H1 (cell line): ENCODE results near the gene CCNT1. TPM values are rescaled to one million over a fixed set of nuclear protein-coding genes. Genes with fewer than 3 reads are reported as not detected.

Source experiments
- CTCF ChIA-PET: fragments of 300-600 bp; sonication (Branson Sonifier 250); formaldehyde crosslinking; loops from one replicate; lab custom pipeline; 2021; ENCODE audit not compliant: partially characterized antibody; lab: Charles Lee
- POLR2A ChIA-PET: fragments of 300-600 bp; sonication (Branson Sonifier 250); formaldehyde crosslinking; loops from one replicate; lab custom pipeline; 2021; ENCODE audit warnings: inconsistent platforms; ENCODE audit not compliant: partially characterized antibody; lab: Charles Lee
- DNase-seq, 2 experiments: peaks; one replicate each; pipeline versions ENCODE4 v3.0.0 to v3.0.0-alpha.2; 2010 to 2022; ENCODE audit warnings: low spot score in 2 of 2, low read depth in 1 of 2, mixed read lengths in 1 of 2
- FAIRE-seq: peaks from 2 replicates; lab custom pipeline; 2011; peaks lifted over from hg19 to GRCh38; lab: Jason Lieb, UNC
- H2AFZ ChIP-seq: 2 replicates; pipeline ENCODE4 v1.8.1; 2012; ENCODE audit warnings: low read length, inconsistent platforms
- H2AK5ac ChIP-seq: 2 replicates; pipeline ENCODE4 v1.6.1; 2013; ENCODE audit warnings: low read depth, low read length
- H2BK120ac ChIP-seq: replicated peaks from 2 replicates; pipeline ENCODE3; 2013; ENCODE audit warnings: low read depth, low read length, inconsistent platforms
- H2BK12ac ChIP-seq: 2 replicates; pipeline ENCODE4 v1.6.1; 2013; ENCODE audit warnings: low read depth, low read length
- H2BK15ac ChIP-seq: 2 replicates; pipeline ENCODE4 v1.6.1; 2013; ENCODE audit warnings: low read length
- H2BK20ac ChIP-seq: 2 replicates; pipeline ENCODE4 v1.6.1; 2013; ENCODE audit warnings: low read length
- H2BK5ac ChIP-seq: 2 replicates; pipeline ENCODE4 v1.6.1; 2013; ENCODE audit warnings: low read depth, low read length
- H3K14ac ChIP-seq: 2 replicates; pipeline ENCODE4 v1.6.1; 2013; ENCODE audit warnings: inconsistent platforms; ENCODE audit not compliant: insufficient read length
- H3K18ac ChIP-seq: 2 replicates; pipeline ENCODE4 v1.6.1; 2013; ENCODE audit warnings: low read length; ENCODE audit errors: extremely low read depth
- H3K23ac ChIP-seq: 2 replicates; pipeline ENCODE4 v1.6.1; 2013; ENCODE audit warnings: inconsistent platforms; ENCODE audit not compliant: insufficient read length
- H3K23me2 ChIP-seq: 2 replicates; pipeline ENCODE4 v1.6.1; 2013; ENCODE audit warnings: low read depth, low read length
- H3K27ac ChIP-seq: 2 replicates; pipeline ENCODE4 v1.6.1; 2011; ENCODE audit warnings: low read depth, low read length, inconsistent platforms
- H3K27me3 ChIP-seq, 4 experiments: replicated peaks in 1 of 4; 1 replicate in 1 of 4; 2 replicates in 3 of 4; pipeline versions ENCODE4 v1.6.1 to v1.8.1; 2011 to 2013; ENCODE audit warnings: low read length in 3 of 4, mild to moderate bottlenecking in 3 of 4, inconsistent platforms in 2 of 4, mixed read lengths in 2 of 4, moderate library complexity in 1 of 4; ENCODE audit not compliant: control insufficient read depth in 3 of 4, insufficient read depth in 3 of 4; ENCODE audit errors: extremely low read depth in 1 of 4
- H3K36me3 ChIP-seq, 4 experiments: 2 replicates each; pipeline versions ENCODE4 v1.6.1 to v1.8.1; 2011 to 2013; ENCODE audit warnings: mild to moderate bottlenecking in 4 of 4, low read length in 3 of 4, moderate library complexity in 2 of 4, control low read depth in 1 of 4, inconsistent platforms in 1 of 4; ENCODE audit not compliant: insufficient read depth in 4 of 4, control insufficient read depth in 2 of 4
- H3K4ac ChIP-seq: replicated peaks from 2 replicates; pipeline ENCODE3; 2013; ENCODE audit warnings: low read length, low read depth, mixed read lengths, inconsistent platforms; ENCODE audit not compliant: insufficient read length
- H3K4me1 ChIP-seq, 4 experiments: replicated peaks in 1 of 4; 1 replicate in 1 of 4; 2 replicates in 3 of 4; pipeline versions ENCODE4 v1.6.1 to v1.8.1; 2011 to 2013; ENCODE audit warnings: low read length in 3 of 4, inconsistent platforms in 2 of 4, mixed read lengths in 1 of 4; ENCODE audit not compliant: insufficient read depth in 4 of 4, control insufficient read depth in 3 of 4
- H3K4me2 ChIP-seq, 2 experiments: 2 replicates each; pipeline versions ENCODE4 v1.6.1 to v1.8.1; 2011 to 2013; ENCODE audit warnings: low read depth in 2 of 2, low read length in 2 of 2, control low read depth in 1 of 2, inconsistent platforms in 1 of 2, mild to moderate bottlenecking in 1 of 2; ENCODE audit not compliant: insufficient read depth in 1 of 2
- H3K4me3 ChIP-seq, 4 experiments: fragments of 200-600, 300-600 bp in 1 of 4; sonication (generic), shearing (Covaris generic), sonication (Bioruptor Twin) in 1 of 4; 2 replicates each; pipeline versions ENCODE4 v1.5.1 to v1.8.1; 2011 to 2016; ENCODE audit warnings: low read length in 4 of 4, low read depth in 3 of 4, control low read depth in 2 of 4, inconsistent platforms in 2 of 4, mild to moderate bottlenecking in 2 of 4, mixed read lengths in 1 of 4, moderate library complexity in 1 of 4; ENCODE audit not compliant: insufficient read depth in 2 of 4; ENCODE audit errors: extremely low read depth in 1 of 4
- H3K56ac ChIP-seq: replicated peaks from 2 replicates; pipeline ENCODE3; 2013; ENCODE audit warnings: low read depth, mild to moderate bottlenecking, mixed read lengths, low read length, inconsistent platforms; ENCODE audit not compliant: insufficient read length
- H3K79me1 ChIP-seq: 2 replicates; pipeline ENCODE4 v1.6.1; 2013; ENCODE audit warnings: low read depth, low read length, control low read depth
- H3K79me2 ChIP-seq, 2 experiments: 2 replicates each; pipeline versions ENCODE4 v1.6.1 to v1.8.1; 2012 to 2013; ENCODE audit warnings: low read length in 2 of 2, mild to moderate bottlenecking in 2 of 2, inconsistent platforms in 1 of 2; ENCODE audit not compliant: insufficient read depth in 2 of 2, control insufficient read depth in 1 of 2
- H3K9ac ChIP-seq, 4 experiments: replicated peaks in 1 of 4; 1 replicate in 1 of 4; 2 replicates in 3 of 4; pipeline versions ENCODE4 v1.6.1 to v1.8.1; 2011 to 2013; ENCODE audit warnings: low read depth in 3 of 4, low read length in 3 of 4, control low read depth in 2 of 4, mild to moderate bottlenecking in 2 of 4, moderate library complexity in 2 of 4, inconsistent platforms in 1 of 4; ENCODE audit errors: extremely low read depth in 1 of 4
- H3K9me3 ChIP-seq, 2 experiments: 2 replicates each; pipeline versions ENCODE4 v1.6.1 to v1.8.1; 2012 to 2013; ENCODE audit warnings: mild to moderate bottlenecking in 2 of 2, moderate library complexity in 2 of 2, control low read depth in 1 of 2, inconsistent platforms in 1 of 2, low read depth in 1 of 2, low read length in 1 of 2, mixed read lengths in 1 of 2; ENCODE audit not compliant: insufficient read depth in 2 of 2
- H4K20me1 ChIP-seq, 2 experiments: replicated peaks in 1 of 2; 2 replicates each; pipeline versions ENCODE3 to v1.8.1; 2011 to 2013; ENCODE audit warnings: inconsistent platforms in 2 of 2, low read length in 2 of 2, mild to moderate bottlenecking in 1 of 2; ENCODE audit not compliant: insufficient read depth in 2 of 2, control insufficient read depth in 1 of 2
- H4K5ac ChIP-seq: 2 replicates; pipeline ENCODE4 v1.6.1; 2013; ENCODE audit warnings: low read length, low read depth, mixed read lengths, inconsistent platforms; ENCODE audit not compliant: insufficient read length
- H4K8ac ChIP-seq: 2 replicates; pipeline ENCODE4 v1.8.0; 2013; ENCODE audit warnings: mild to moderate bottlenecking, moderate library complexity, low read length, inconsistent platforms; ENCODE audit not compliant: insufficient read depth; ENCODE audit errors: extremely low read depth
- H4K91ac ChIP-seq: replicated peaks from 2 replicates; pipeline ENCODE3; 2013; ENCODE audit warnings: low read length, mixed read lengths, inconsistent platforms; ENCODE audit not compliant: insufficient read length
- ASH2L ChIP-seq: fragments of 200-600, 300-600 bp; sonication (generic); IDR thresholded peaks from one replicate; pipeline ENCODE4 v1.7.1; 2017; ENCODE audit warnings: low read length
- CBX5 ChIP-seq: fragments of 300-800, 300-1000 bp; sonication (generic); IDR thresholded peaks from 2 replicates; pipeline ENCODE4 v1.7.1; 2016; ENCODE audit warnings: antibody characterized with exemption, low read length, low read depth
- GTF2F1 ChIP-seq: IDR thresholded peaks from 2 replicates; pipeline ENCODE4 v1.6.1; 2012; ENCODE audit warnings: low read depth, low read length, improper control_type of control experiment, borderline replicate concordance
- HDAC2 ChIP-seq, 2 experiments: fragments of 300-600 bp in 1 of 2; sonication (generic) in 1 of 2; IDR thresholded peaks; 2 replicates each; pipeline ENCODE4 v1.6.1; 2011 to 2012; ENCODE audit warnings: low read depth in 2 of 2, low read length in 2 of 2, mild to moderate bottlenecking in 2 of 2, moderate library complexity in 2 of 2, borderline replicate concordance in 1 of 2, inconsistent platforms in 1 of 2
- KDM4A ChIP-seq: IDR thresholded peaks from one replicate; pipeline ENCODE4 v1.7.1; 2012; ENCODE audit warnings: low read depth, mild to moderate bottlenecking, moderate library complexity, low read length, inconsistent platforms; ENCODE audit not compliant: severe bottlenecking
- MAX ChIP-seq: IDR thresholded peaks from 2 replicates; pipeline ENCODE4 v1.6.1; 2012; ENCODE audit warnings: inconsistent platforms
- SP2 ChIP-seq: IDR thresholded peaks from 2 replicates; pipeline ENCODE4 v1.6.1; 2012; ENCODE audit warnings: mild to moderate bottlenecking, low read length, inconsistent platforms
- TAF7 ChIP-seq: optimal IDR thresholded peaks from 2 replicates; pipeline ENCODE3; 2011; ENCODE audit warnings: low read depth, mild to moderate bottlenecking, inconsistent platforms, low read length, moderate library complexity, borderline replicate concordance
- TCF12 ChIP-seq: IDR thresholded peaks from 2 replicates; pipeline ENCODE4 v1.6.1; 2011; ENCODE audit warnings: low read depth, mild to moderate bottlenecking, low read length
- YY1 ChIP-seq: IDR thresholded peaks from 2 replicates; pipeline ENCODE4 v1.6.1; 2011; ENCODE audit warnings: low read depth, mild to moderate bottlenecking, low read length
- ZNF274 ChIP-seq: IDR thresholded peaks from 2 replicates; pipeline ENCODE4 v1.7.0; 2012; ENCODE audit warnings: low read length, borderline replicate concordance; ENCODE audit errors: extremely low read depth
- WGBS, 2 experiments: shearing (Covaris generic) in 1 of 2; methylation state at CpG; one replicate each; pipeline versions ENCODE4 v1.1.6 to v1.1.7; 2013 to 2015; ENCODE audit warnings: low lambda C conversion rate in 2 of 2, mixed read lengths in 2 of 2, inconsistent platforms in 1 of 2, low coverage in 1 of 2, missing lambda C conversion rate in 1 of 2; ENCODE audit not compliant: insufficient replicate concordance in 2 of 2, insufficient coverage in 1 of 2, insufficient read length in 1 of 2; ENCODE audit errors: extremely low coverage in 1 of 2, missing lambda C conversion rate in 1 of 2; 5-methylcytosine and 5-hydroxymethylcytosine counted together
- polyA plus RNA-seq, 7 experiments: library from polyadenylated mRNA; depleted of rRNA in 3 of 7; stranded (reverse) in 5 of 7; unstranded in 2 of 7; fragments of >200 nt in 5 of 7; fragments of 200-250 nt in 2 of 7; gene quantifications; 1 replicate in 5 of 7; 2 replicates in 1 of 7; 4 replicates in 1 of 7; pipeline versions ENCODE4 v1.2.1 to v1.2.3, GENCODE V29; 2011 to 2013; ENCODE audit warnings: missing spikeins in 2 of 7, mixed read lengths in 2 of 7
- total RNA-seq: library from RNA; stranded (reverse); fragmentation: NEBNext Ultra II Directional; extraction: Animal tissue kit (Norgen Biotek cat#: 25700); gene quantifications from 2 replicates; pipeline ENCODE4 v1.2.1, GENCODE V29; 2021

CCNT1 gene
- total and polyA plus RNA-seq, 2 of the 8 experiments (the other 6 are each of a cell fraction or from before 2014, with no cell fraction given) = 13.2 to 45.9 TPM

GRCh38 chr12:48681710-48682532 is 34.6 kb downstream of the CCNT1 start, which contains the start of gene KANSL2:
Gene KANSL2 (minus strand): TSS chr12:48682238. CDS start chr12:48681632, 606 bp downstream.
- Histone ChIP-seq H3K79me1 (peaks cover 6% of the 10 kb centered on the region), H4K8ac (peak within 1 kb of the TSS; percentile 99), H2BK12ac (peak within 1 kb of the TSS; percentile 64), H3K4me1 (peaks cover 0 to 3% (median under 1%) of the 10 kb centered on the region in 4 experiments; a peak in 3 of 7 replicates), H4K5ac (peak within 1 kb of the TSS; percentile 93), H3K4ac (peak within 1 kb of the TSS; percentile 55), H3K36me3 (peaks cover 14 to 37% (median 28%) of the 10 kb centered on the region in 4 experiments), H3K27ac (peak within 1 kb of the TSS; percentile 96), H4K91ac (peak within 1 kb of the TSS; percentile 95), H3K56ac (peak within 1 kb of the TSS; percentile 93), H3K4me2 (peak within 1 kb of the TSS; percentile 95 to 96), H3K27me3 (no peaks in the 10 kb centered on the region), H3K79me2 (peaks cover 24 to 50% of the 10 kb centered on the region in 2 experiments), H3K4me3 (peak within 1 kb of the TSS; percentile 80 to 92 (median 86)), H3K9me3 (no peaks in the 10 kb centered on the region), H2AFZ (peak within 1 kb of the TSS; percentile 70; the same call in 1 of the 2 replicates), H3K18ac (peak within 1 kb of the TSS; percentile 79), H2BK5ac (peak within 1 kb of the TSS; percentile 97), H2AK5ac (peak within 1 kb of the TSS; percentile 83; the same call in 1 of the 2 replicates), H3K9ac (peak within 1 kb of the TSS; percentile 80 to 100 (median 96)), H2BK20ac (no peak within 1 kb of the TSS), H4K20me1 (peaks cover 7 to 8% of the 10 kb centered on the region in 2 experiments), H2BK15ac (no peak within 1 kb of the TSS), H3K14ac (peak within 1 kb of the TSS; percentile 87), H3K23ac (peak within 1 kb of the TSS; percentile 17), H2BK120ac (no peak within 1 kb of the TSS), H3K23me2 (0 out of 2 replicates have a peak, but pooled peaks cover 3% of the 10 kb centered on the region)
- WGBS, 2 experiments = 3% methylated on average over 52 of the region's 64 CpGs; no CpG with 5 or more reads in 1 of the 2 experiments
- peak; percentile 88 to 91 for DNase-seq
- FAIRE-seq = no peak
- ChIA-PET CTCF (no interaction called here), POLR2A (interaction anchor here (0.6 to 2.7 kb wide), 19 partner anchors 8 to 184 kb away, joined by 3 to 18 read pairs (median 5); partner anchors contain the start of genes ADCY6, CCNT1 and RND1)
- TF ChIP-seq YY1 (peak; percentile 96), GTF2F1 (peak; percentile 56; the same call in 1 of the 2 replicates), CBX5 (no peak), MAX (peak; percentile 86), TCF12 (no peak), HDAC2 (IDR thresholded peaks at IDR 0.05; ENCODE audit: borderline replicate concordance in 1 of 2, low read depth in 2 of 2, low read length in 2 of 2) (peak; percentile 11 to 62; a peak in 1 of 4 replicates), ZNF274 (no peak), SP2 (peak; percentile 52), TAF7 (peak; percentile 92), KDM4A (peak; percentile 78), ASH2L (peak; percentile 89)
